D341Med (cell line): ENCODE measurements around the gene RMI2.

Experiments
- DNase-seq: peaks from one replicate; pipeline ENCODE4 v3.0.0; 2012; ENCODE audit warnings: low spot score

RMI2 gene

GRCh38 chr16:11399261-11399831, 54.1 kb downstream of the RMI2 start:
- peak; percentile 14 for DNase-seq

- no peak for DNase-seq
These were observed 54.8 kb downstream of the RMI2 start for GRCh38 chr16:11400076-11400475.
